Measurements from ENCODE around the gene TMEM164.

TMEM164 gene

GRCh38 chrX:110210417-110211139 lies 207.7 kb downstream of the TMEM164 start:
- peak; percentile 37 for DNase-seq (ENCODE audit: low read depth)

GRCh38 chrX:110211340-110211739 lies 208.4 kb downstream of the TMEM164 start:
- no peak for DNase-seq (ENCODE audit: low read depth)

- DNase-seq (ENCODE audit: low read depth): no peak
Measured at GRCh38 chrX:110212299-110212698, 209.4 kb downstream of the TMEM164 start.

GRCh38 chrX:110213183-110213582 lies 210.3 kb downstream of the TMEM164 start:
- DNase-seq (ENCODE audit: low read depth): no peak

GRCh38 chrX:110214684-110215083 lies 211.8 kb downstream of the TMEM164 start:
- DNase-seq (ENCODE audit: low read depth): no peak

GRCh38 chrX:110215411-110215810 lies 212.5 kb downstream of the TMEM164 start:
- no peak for DNase-seq (ENCODE audit: low read depth)

- no peak for DNase-seq (ENCODE audit: low read depth)
Measured at GRCh38 chrX:110216027-110216426, 213.1 kb downstream of the TMEM164 start.

- DNase-seq (ENCODE audit: low read depth): no peak
Measured at GRCh38 chrX:110218591-110218990, 215.7 kb downstream of the TMEM164 start.

GRCh38 chrX:110219920-110220319 lies 217.0 kb downstream of the TMEM164 start:
- DNase-seq (ENCODE audit: low read depth): no peak

GRCh38 chrX:110222497-110223257 lies 219.8 kb downstream of the TMEM164 start:
- no peak for DNase-seq (ENCODE audit: low read depth)

- DNase-seq (ENCODE audit: low read depth): no peak
Measured at GRCh38 chrX:110224926-110225617, 222.2 kb downstream of the TMEM164 start.

GRCh38 chrX:110226931-110227330 lies 224.0 kb downstream of the TMEM164 start:
- no peak for DNase-seq (ENCODE audit: low read depth)
